Fibroblast of skin of left biceps (primary cell): Measurements from ENCODE around the gene LRRC28.
"Not testable (repeated sequence)": the region's sequence is repeated elsewhere in the genome, so short reads cannot be mapped to it uniquely, and the experiment has no call there.

Experiments used
- DNase-seq, 2 experiments: peaks; one replicate each; pipeline ENCODE4 v3.0.0-alpha.2; 2013; ENCODE audit warnings: low read depth in 2 of 2

The LRRC28 gene

GRCh38 chr15:99250857-99251841 is at the start of gene LRRC28:
LRRC28 (plus strand) TSS chr15:99251481; CDS start chr15:99255958, 4,477 bp downstream.
- peak; percentile 97 to 98 for DNase-seq

- DNase-seq: no peak
Measured at GRCh38 chr15:99202176-99202552, 49.1 kb upstream of the LRRC28 start.

- no peak for DNase-seq
Measured at GRCh38 chr15:99207672-99208071, 43.6 kb upstream of the LRRC28 start.

- no peak for DNase-seq
Measured at GRCh38 chr15:99209326-99209725, 42.0 kb upstream of the LRRC28 start.

- DNase-seq: no peak
Measured at GRCh38 chr15:99210334-99210733, 40.9 kb upstream of the LRRC28 start.

- no peak for DNase-seq
Measured at GRCh38 chr15:99211926-99212325, 39.4 kb upstream of the LRRC28 start.

GRCh38 chr15:99212406-99212805 is 38.9 kb upstream of the LRRC28 start:
- no peak for DNase-seq

GRCh38 chr15:99213187-99213811 is 38.0 kb upstream of the LRRC28 start:
- peak; percentile 22 to 26 for DNase-seq

- DNase-seq: no peak
Measured at GRCh38 chr15:99224372-99225214, 26.7 kb upstream of the LRRC28 start.

GRCh38 chr15:99226802-99227201 is 24.5 kb upstream of the LRRC28 start:
- no peak for DNase-seq

GRCh38 chr15:99228120-99228770 is 23.0 kb upstream of the LRRC28 start:
- no peak for DNase-seq

- DNase-seq: no peak
Measured at GRCh38 chr15:99230867-99231266, 20.4 kb upstream of the LRRC28 start.

- no peak for DNase-seq
Measured at GRCh38 chr15:99232740-99233139, 18.5 kb upstream of the LRRC28 start.

GRCh38 chr15:99234160-99234559 is 17.1 kb upstream of the LRRC28 start:
- DNase-seq: not testable (repeated sequence)

GRCh38 chr15:99238849-99239248 is 12.4 kb upstream of the LRRC28 start:
- DNase-seq: no peak

- no peak for DNase-seq
Measured at GRCh38 chr15:99239545-99240198, 11.6 kb upstream of the LRRC28 start.

GRCh38 chr15:99241752-99242151 is 9.5 kb upstream of the LRRC28 start:
- DNase-seq: no peak

- no peak for DNase-seq
Measured at GRCh38 chr15:99244306-99244705, 7.0 kb upstream of the LRRC28 start.

GRCh38 chr15:99247062-99247461 is 4.2 kb upstream of the LRRC28 start:
- no peak for DNase-seq

- no peak for DNase-seq
Measured at GRCh38 chr15:99248000-99248715, 3.1 kb upstream of the LRRC28 start.
